Sigmoid colon (tissue), 7 donors: ENCODE measurements around the gene KLF11. TPM values are rescaled to one million over a fixed set of nuclear protein-coding genes. Genes with fewer than 3 reads are reported as not detected.

ENCODE experiments used
- DNase-seq: peaks from one replicate; pipeline ENCODE4 v3.0.0-alpha.2; 2019
- H3K27ac ChIP-seq, 4 donors: fragments of 200-600 bp; sonication (generic); one replicate each; pipeline ENCODE4 v1.5.1; 2016 to 2019; ENCODE audit warnings: mild to moderate bottlenecking in 1 of 4
- H3K27me3 ChIP-seq, 3 donors: fragments of 200-600 bp; sonication (generic); one replicate each; pipeline ENCODE4 v1.5.1; 2019; ENCODE audit warnings: mild to moderate bottlenecking in 1 of 3
- H3K36me3 ChIP-seq, 4 donors: fragments of 200-600 bp; sonication (generic); one replicate each; pipeline ENCODE4 v1.5.1; 2016 to 2019
- H3K4me1 ChIP-seq, 4 donors: fragments of 200-600 bp; sonication (generic); one replicate each; pipeline ENCODE4 v1.5.1; 2017 to 2019
- H3K4me3 ChIP-seq, 4 donors: fragments of 200-600 bp; sonication (generic); one replicate each; pipeline ENCODE4 v1.5.1; 2017 to 2019; ENCODE audit warnings: mild to moderate bottlenecking in 2 of 4, moderate library complexity in 1 of 4
- H3K9me3 ChIP-seq, 4 donors: fragments of 200-600 bp in 3 of 4; sonication (generic) in 3 of 4; one replicate each; pipeline versions ENCODE4 v1.5.1 to v1.6.1; 2013 to 2019
- EP300 ChIP-seq, 4 donors: sonication (generic); formaldehyde crosslinking; IDR thresholded peaks; one replicate each; pipeline ENCODE4 v1.6.1; 2017; ENCODE audit warnings: antibody characterized with exemption in 4 of 4
- POLR2A ChIP-seq, 2 donors: fragments of 450-650 bp; IDR thresholded peaks; one replicate each; pipeline ENCODE4 v1.6.1; 2016; ENCODE audit warnings: antibody characterized with exemption in 2 of 2, mild to moderate bottlenecking in 2 of 2, moderate library complexity in 2 of 2
- POLR2AphosphoS5 ChIP-seq, 4 donors: sonication (generic); formaldehyde crosslinking; IDR thresholded peaks; one replicate each; pipeline ENCODE4 v1.6.1; 2017; ENCODE audit warnings: antibody characterized with exemption in 4 of 4
- WGBS, 2 donors: extraction: QIAGEN DNeasy Blood & Tissue Kit; methylation state at CpG; one replicate each; pipeline ENCODE4 v1.1.7; 2013; 5-methylcytosine and 5-hydroxymethylcytosine counted together
- intact Hi-C: fragments of 100-400 bp; cut with DNase I; formaldehyde crosslinking; loops from one replicate; pipeline ENCODE4 v1.15.1; 2023
- polyA plus RNA-seq, 3 donors: library from polyadenylated mRNA; stranded (reverse); fragments of 200-250 nt; gene quantifications; one replicate each; pipeline ENCODE4 v1.2.3, GENCODE V29; 2013
- total RNA-seq, 4 donors: library from RNA; depleted of rRNA; stranded (reverse); fragments of >200 nt; gene quantifications; one replicate each; pipeline ENCODE4 v1.1.0, GENCODE V29; 2016
- TF ChIP-seq, protein P1 (sequence below), 4 experiments: fragments of 450-650 bp in 3 of 4; fragments of 200-600 bp in 1 of 4; IDR thresholded peaks; one replicate each; pipeline ENCODE4 v1.5.1; 2016 to 2019; ENCODE audit warnings: antibody characterized with exemption in 4 of 4, mild to moderate bottlenecking in 3 of 4, moderate library complexity in 2 of 4
- donor health status: healthy with polysubstance abuse.
- donor health status: Bipolar disorder and iron deficiency.
- donor health status: healthy.

The KLF11 gene
- total and polyA plus RNA-seq, 7 donors: 3.9 to 41.3 (median 18.5) TPM

DNA sequence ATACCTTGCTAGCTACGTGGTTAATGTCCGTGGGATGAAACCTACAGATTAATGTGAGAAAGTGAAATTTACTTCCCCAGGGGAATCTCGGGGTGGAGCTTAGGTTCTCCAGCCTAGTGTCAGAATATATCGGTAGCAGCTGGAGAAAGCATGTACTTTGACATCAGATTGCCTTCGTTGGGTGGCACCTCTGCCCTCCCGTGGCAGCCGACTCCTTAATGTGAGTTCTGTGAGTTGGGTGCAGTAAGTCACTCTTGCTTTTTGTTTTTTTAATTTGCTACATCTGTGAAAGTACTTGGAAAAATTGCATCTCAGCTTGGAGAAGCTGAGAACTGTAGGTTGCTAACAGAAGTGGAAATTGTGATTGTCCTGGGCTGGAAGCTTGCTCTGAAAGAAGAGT lies 3.6 kb downstream of the KLF11 start:
- peaks cover 0 to 75% (median 63%) of the 10 kb centered on the region in 4 donors for H3K4me1 ChIP-seq
- intact Hi-C loops: loop anchor here (5.0 to 10.0 kb wide), 2 partner anchors 205 to 412 kb away; partner anchors contain the start of genes TAF1B and YWHAQ
- WGBS, 2 donors: 32 to 65% methylated on average over 7 of the region's 7 CpGs
- no peaks in the 10 kb centered on the region for H3K27me3 ChIP-seq
- no peak for DNase-seq
- no peaks in the 10 kb centered on the region for H3K9me3 ChIP-seq
- peaks cover 13 to 54% (median 18%) of the 10 kb centered on the region in 4 donors for H3K36me3 ChIP-seq
- TF ChIP-seq POLR2AphosphoS5 (IDR thresholded peaks at IDR 0.05) (no peak), EP300 (IDR thresholded peaks at IDR 0.05) (no peak), POLR2A (IDR thresholded peaks at IDR 0.05) (no peak)
- TF ChIP-seq, protein P1, sequence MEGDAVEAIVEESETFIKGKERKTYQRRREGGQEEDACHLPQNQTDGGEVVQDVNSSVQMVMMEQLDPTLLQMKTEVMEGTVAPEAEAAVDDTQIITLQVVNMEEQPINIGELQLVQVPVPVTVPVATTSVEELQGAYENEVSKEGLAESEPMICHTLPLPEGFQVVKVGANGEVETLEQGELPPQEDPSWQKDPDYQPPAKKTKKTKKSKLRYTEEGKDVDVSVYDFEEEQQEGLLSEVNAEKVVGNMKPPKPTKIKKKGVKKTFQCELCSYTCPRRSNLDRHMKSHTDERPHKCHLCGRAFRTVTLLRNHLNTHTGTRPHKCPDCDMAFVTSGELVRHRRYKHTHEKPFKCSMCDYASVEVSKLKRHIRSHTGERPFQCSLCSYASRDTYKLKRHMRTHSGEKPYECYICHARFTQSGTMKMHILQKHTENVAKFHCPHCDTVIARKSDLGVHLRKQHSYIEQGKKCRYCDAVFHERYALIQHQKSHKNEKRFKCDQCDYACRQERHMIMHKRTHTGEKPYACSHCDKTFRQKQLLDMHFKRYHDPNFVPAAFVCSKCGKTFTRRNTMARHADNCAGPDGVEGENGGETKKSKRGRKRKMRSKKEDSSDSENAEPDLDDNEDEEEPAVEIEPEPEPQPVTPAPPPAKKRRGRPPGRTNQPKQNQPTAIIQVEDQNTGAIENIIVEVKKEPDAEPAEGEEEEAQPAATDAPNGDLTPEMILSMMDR (IDR thresholded peaks at IDR 0.05): no peak
- no peak overlapping the region for H3K4me3 ChIP-seq
- H3K27ac ChIP-seq: peak overlapping the region; percentile 31 to 99 (median 98)

DNA sequence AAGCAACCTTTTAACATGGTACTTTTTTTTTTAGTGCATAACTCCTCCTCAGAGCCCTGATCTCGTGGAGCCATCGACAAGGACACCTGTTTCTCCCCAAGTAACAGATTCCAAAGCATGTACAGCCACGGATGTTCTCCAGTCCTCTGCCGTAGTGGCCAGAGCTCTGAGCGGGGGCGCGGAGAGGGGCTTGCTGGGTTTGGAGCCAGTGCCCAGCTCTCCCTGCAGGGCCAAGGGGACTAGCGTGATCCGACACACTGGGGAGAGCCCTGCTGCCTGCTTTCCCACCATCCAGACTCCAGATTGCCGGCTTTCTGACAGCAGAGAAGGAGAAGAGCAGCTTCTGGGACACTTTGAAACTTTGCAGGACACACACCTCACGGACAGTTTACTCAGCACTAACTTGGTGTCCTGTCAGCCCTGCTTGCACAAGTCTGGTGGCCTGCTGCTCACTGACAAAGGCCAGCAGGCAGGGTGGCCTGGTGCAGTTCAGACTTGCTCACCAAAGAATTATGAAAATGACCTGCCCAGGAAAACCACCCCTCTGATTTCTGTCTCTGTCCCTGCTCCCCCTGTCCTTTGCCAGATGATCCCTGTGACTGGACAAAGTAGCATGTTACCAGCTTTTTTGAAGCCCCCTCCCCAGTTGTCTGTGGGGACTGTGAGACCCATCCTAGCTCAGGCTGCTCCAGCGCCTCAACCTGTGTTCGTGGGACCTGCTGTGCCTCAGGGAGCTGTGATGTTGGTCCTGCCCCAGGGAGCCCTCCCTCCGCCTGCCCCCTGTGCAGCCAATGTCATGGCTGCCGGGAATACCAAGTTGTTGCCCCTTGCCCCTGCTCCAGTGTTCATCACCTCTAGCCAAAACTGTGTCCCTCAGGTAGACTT lies 4.5 kb downstream of the KLF11 start:
- Histone ChIP-seq H3K27ac (peak overlapping the region; percentile 39 to 98 (median 70)), H3K36me3 (peaks cover 13 to 63% (median 26%) of the 10 kb centered on the region in 4 donors), H3K9me3 (no peaks in the 10 kb centered on the region), H3K4me3 (no peak overlapping the region), H3K4me1 (peaks cover 0 to 69% (median 56%) of the 10 kb centered on the region in 4 donors), H3K27me3 (no peaks in the 10 kb centered on the region)
- no peak for DNase-seq
- no peak for TF ChIP-seq POLR2AphosphoS5 (IDR thresholded peaks at IDR 0.05)
- TF ChIP-seq, protein P1 (IDR thresholded peaks at IDR 0.05): no peak
- TF ChIP-seq POLR2A (IDR thresholded peaks at IDR 0.05): no peak
- no peak for TF ChIP-seq EP300 (IDR thresholded peaks at IDR 0.05)
- intact Hi-C loops: loop anchor here (2.0 to 10.0 kb wide), 3 partner anchors 206 to 413 kb away; partner anchors contain the start of genes TAF1B and YWHAQ
- 88 to 95% methylated on average over 15 of the region's 15 CpGs for WGBS, 2 donors

DNA sequence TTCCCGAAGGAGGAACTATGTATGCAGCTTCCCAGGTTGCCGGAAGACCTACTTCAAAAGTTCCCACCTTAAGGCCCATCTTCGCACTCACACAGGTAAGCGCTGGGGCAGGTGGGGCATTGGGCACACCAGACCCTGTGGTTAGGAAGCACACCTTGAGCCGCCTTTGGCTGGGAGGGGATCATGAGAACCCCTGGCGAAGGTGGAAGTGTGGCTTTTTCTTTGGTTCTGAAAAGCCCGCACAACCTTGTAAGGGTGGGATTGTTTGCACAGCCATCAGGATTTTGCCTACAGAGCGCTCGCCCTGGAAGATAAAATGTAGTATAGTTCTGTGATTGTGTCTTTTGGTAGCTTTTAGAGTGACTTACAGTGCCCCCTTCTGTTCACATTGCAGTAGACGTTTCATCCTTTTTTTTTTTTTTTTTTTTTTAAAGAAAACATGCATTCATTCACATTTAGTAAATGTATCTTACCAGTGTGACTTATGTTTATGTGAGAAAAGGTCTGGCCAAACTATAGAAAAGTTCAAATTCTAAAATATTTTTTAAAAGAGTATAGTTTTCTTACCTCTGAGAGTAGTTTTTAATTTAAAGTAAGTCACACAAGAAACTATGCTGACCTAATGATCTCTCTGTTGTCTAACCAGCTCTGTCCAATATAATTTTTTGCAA lies 5.3 kb downstream of the KLF11 start:
- Histone ChIP-seq H3K27ac (peak overlapping the region; percentile 39 to 98 (median 70)), H3K4me1 (peaks cover 0 to 77% (median 60%) of the 10 kb centered on the region in 4 donors), H3K36me3 (peaks cover 13 to 71% (median 31%) of the 10 kb centered on the region in 4 donors), H3K4me3 (no peak overlapping the region), H3K9me3 (no peaks in the 10 kb centered on the region), H3K27me3 (no peaks in the 10 kb centered on the region)
- no peak for DNase-seq
- intact Hi-C loops: loop anchor here (2.0 to 10.0 kb wide), 3 partner anchors 206 to 414 kb away; partner anchors contain the start of genes TAF1B and YWHAQ
- WGBS, 2 donors: 49 to 65% methylated on average over 10 of the region's 10 CpGs
- TF ChIP-seq EP300 (IDR thresholded peaks at IDR 0.05) (no peak), POLR2AphosphoS5 (IDR thresholded peaks at IDR 0.05) (no peak), POLR2A (IDR thresholded peaks at IDR 0.05) (no peak)
- TF ChIP-seq, protein P1 (IDR thresholded peaks at IDR 0.05): peak in 3 of 4 experiments; percentile 37 to 44 (median 42)

DNA sequence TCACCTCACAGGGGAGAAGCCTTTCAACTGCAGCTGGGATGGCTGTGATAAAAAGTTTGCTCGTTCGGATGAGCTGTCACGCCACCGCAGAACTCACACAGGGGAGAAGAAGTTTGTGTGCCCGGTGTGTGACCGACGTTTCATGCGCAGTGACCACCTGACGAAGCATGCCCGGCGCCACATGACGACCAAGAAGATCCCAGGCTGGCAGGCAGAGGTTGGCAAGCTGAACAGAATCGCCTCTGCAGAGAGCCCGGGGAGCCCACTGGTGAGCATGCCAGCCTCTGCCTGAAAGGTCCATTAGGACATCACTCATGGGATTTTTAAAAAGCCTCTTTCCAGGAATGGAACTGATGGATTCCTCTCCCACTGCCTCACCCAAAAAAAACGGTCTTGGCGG lies 8.9 kb downstream of the KLF11 start:
- TF ChIP-seq POLR2A (IDR thresholded peaks at IDR 0.05) (no peak), POLR2AphosphoS5 (IDR thresholded peaks at IDR 0.05) (no peak), EP300 (IDR thresholded peaks at IDR 0.05) (no peak)
- TF ChIP-seq, protein P1 (IDR thresholded peaks at IDR 0.05): no peak
- Histone ChIP-seq H3K9me3 (no peaks in the 10 kb centered on the region), H3K4me1 (peaks cover 0 to 56% (median 43%) of the 10 kb centered on the region in 4 donors), H3K36me3 (peaks cover 13 to 76% (median 39%) of the 10 kb centered on the region in 4 donors), H3K27ac (no peak overlapping the region), H3K27me3 (no peaks in the 10 kb centered on the region), H3K4me3 (no peak overlapping the region)
- intact Hi-C loops: no loop called here
- no peak for DNase-seq
- WGBS, 2 donors: 93% methylated on average over 16 of the region's 16 CpGs
